Stomach smooth muscle (tissue), 2 donors: Measurements from ENCODE around the gene BAAT.
"Not testable (repeated sequence)": the region's sequence is repeated elsewhere in the genome, so short reads cannot be mapped to it uniquely, and the experiment has no call there.

Experiments used
- H3K27ac ChIP-seq: one replicate; pipeline ENCODE4 v1.7.0; 2013; ENCODE audit warnings: mild to moderate bottlenecking, low read length, inconsistent platforms
- H3K27me3 ChIP-seq, 2 donors: one replicate each; pipeline ENCODE4 v1.7.0; 2013; ENCODE audit warnings: low read length in 2 of 2; ENCODE audit not compliant: insufficient read depth in 2 of 2, control insufficient read depth in 1 of 2
- H3K36me3 ChIP-seq, 2 donors: one replicate each; pipeline ENCODE4 v1.7.0; 2013; ENCODE audit warnings: low read length in 2 of 2; ENCODE audit not compliant: control insufficient read depth in 2 of 2, insufficient read depth in 2 of 2
- H3K4me1 ChIP-seq: one replicate; pipeline ENCODE4 v1.7.0; 2013; ENCODE audit warnings: low read length; ENCODE audit not compliant: control insufficient read depth, insufficient read depth
- H3K4me3 ChIP-seq, 2 donors: one replicate each; pipeline ENCODE4 v1.7.0; 2013; ENCODE audit warnings: low read length in 2 of 2
- H3K9ac ChIP-seq, 2 donors: one replicate each; pipeline ENCODE4 v1.7.0; 2013; ENCODE audit warnings: low read length in 2 of 2, mild to moderate bottlenecking in 1 of 2
- H3K9me3 ChIP-seq, 2 donors: one replicate each; pipeline ENCODE4 v1.7.0; 2013; ENCODE audit warnings: low read length in 2 of 2; ENCODE audit not compliant: control insufficient read depth in 2 of 2
- donor health status: healthy.
- donor health status: Pancreatic carcinoma.

BAAT gene

DNA sequence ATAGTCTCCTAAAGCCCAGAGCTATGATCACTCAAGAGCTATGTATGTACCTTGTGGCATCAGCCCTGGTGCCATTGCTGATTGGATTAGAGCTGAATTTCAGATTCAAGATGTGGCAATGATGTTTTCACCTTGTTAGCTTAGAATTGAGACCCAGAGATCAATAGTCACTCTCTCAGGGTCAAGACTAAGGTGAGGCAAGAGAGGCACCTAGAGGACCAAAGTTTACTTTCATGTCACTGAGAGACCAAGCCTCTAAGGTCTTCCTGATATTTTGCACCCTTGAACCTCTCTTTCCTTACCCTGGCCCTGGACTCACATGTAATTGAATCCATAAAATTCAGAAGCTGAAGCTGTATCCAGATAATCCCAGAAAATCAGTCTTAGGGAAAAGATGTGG, 42.8 kb downstream of the BAAT start:
- Histone ChIP-seq H3K36me3 (no peaks in the 10 kb centered on the region), H3K4me1 (no peaks in the 10 kb centered on the region), H3K27ac (no peak overlapping the region), H3K27me3 (no peaks in the 10 kb centered on the region), H3K4me3 (no peak overlapping the region), H3K9me3 (no peaks in the 10 kb centered on the region), H3K9ac (no peak overlapping the region)

DNA sequence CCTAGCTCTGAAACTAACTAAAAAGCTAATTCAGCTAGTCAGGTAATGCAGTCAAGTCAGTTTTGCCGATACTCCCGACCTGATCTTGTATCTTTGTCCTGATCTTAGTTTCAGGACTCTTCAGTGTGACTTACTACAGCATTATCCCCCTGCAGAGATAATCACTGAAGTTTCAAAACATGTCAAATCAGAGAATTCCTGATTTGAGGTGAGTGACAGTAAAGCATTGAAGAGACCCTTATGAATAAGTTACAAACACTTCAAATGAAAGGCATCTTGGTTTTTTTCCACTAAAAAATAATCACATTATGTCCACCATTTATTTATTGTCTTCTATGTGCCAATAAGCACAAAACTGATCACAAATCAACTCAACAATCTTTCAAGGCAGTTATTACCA, 47.6 kb downstream of the BAAT start:
- H3K9me3 ChIP-seq, result no peaks in the 10 kb centered on the region

DNA sequence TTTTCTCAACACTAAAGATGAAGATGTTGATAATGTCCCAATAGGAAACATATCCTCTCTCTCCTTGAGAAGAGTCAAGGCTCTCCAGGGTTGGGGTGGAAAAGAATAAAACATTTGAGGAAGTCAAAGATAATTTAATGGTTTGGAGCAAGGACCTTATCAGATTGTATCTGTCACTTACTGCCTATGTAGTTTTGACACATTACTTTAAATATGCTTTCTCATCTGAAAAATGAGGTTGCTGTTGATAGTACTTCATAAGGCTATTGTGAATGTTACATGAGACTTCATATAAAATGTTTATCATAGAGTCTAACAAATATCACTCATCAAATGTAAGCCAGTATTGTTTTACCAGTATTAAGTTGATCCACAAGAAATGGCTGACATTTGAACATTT, 48.7 kb downstream of the BAAT start:
- Histone ChIP-seq H3K36me3 (no peaks in the 10 kb centered on the region), H3K9ac (no peak overlapping the region), H3K27ac (no peak overlapping the region), H3K9me3 (no peaks in the 10 kb centered on the region), H3K4me1 (no peaks in the 10 kb centered on the region), H3K27me3 (no peaks in the 10 kb centered on the region), H3K4me3 (no peak overlapping the region)

More for the DNA sequence above, 47.6 kb downstream of the BAAT start:
- H3K27ac ChIP-seq, result no peak overlapping the region
- no peak overlapping the region for H3K4me3 ChIP-seq
- no peaks in the 10 kb centered on the region for H3K36me3 ChIP-seq
- H3K4me1 ChIP-seq, result no peaks in the 10 kb centered on the region
- H3K27me3 ChIP-seq, result no peaks in the 10 kb centered on the region
- no peak overlapping the region for H3K9ac ChIP-seq

DNA sequence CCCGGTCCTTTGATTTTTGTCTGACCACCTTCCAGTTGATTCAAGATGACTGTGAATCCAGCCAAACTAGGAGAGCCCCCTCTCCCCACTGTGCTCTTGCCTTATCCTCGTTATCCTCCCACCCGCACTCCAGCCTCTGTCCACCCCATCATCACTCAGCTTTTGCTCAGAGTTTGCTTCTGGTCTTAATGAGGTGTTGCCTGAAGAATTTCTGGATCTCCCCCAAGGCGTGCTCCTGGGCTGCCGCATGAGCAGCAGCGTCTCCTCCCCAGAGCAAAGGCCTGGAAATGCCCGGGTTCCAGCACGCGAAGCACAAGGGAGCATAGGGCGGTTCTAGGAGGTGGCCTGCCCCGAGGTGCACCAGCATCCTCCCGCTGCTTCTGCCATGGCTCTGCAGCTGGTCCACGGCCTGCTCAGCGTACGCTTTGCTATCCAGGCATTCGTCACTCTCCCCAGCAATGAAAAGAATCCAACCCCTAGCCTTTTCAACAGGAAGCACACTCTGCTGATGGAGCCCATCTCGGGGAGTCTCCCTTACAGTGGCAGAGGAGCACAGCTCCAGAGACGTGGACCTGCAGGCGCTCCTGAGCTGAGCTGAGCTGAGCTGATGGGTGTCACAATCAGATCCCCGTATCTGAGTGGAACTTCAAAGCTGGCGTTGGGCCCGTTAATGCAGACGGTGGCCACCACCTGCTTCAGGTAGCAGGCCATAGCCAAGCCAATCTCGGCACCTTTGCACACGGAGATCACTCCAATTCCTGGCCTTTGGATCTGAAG, 50.7 kb downstream of the BAAT start:
- no peak overlapping the region for H3K4me3 ChIP-seq
- H3K27ac ChIP-seq, result no peak overlapping the region
- H3K36me3 ChIP-seq, result no peaks in the 10 kb centered on the region
- no peaks in the 10 kb centered on the region for H3K9me3 ChIP-seq
- H3K4me1 ChIP-seq, result no peaks in the 10 kb centered on the region
- no peaks in the 10 kb centered on the region for H3K27me3 ChIP-seq
- no peak overlapping the region for H3K9ac ChIP-seq

DNA sequence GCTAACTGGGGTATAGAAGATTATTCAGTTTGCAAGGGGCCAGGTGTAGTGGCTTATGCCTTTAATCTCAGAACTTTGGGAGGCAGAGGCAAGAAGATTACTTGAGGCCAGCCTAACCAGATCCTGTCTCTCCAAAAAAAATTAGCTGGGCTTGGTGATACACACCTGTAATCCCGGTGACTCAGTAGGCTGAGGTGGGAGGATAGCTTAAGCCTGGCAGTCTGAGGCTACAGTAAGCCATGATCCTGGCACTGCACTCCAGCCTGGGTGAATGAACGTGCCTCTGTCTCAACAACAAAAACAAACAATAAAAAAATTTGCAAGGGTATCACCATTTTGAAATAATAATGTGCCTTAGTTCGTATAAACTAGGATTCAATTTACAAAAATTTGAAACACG, 51.3 kb downstream of the BAAT start:
- Histone ChIP-seq H3K4me3 (no peak overlapping the region), H3K9ac (no peak overlapping the region), H3K36me3 (no peaks in the 10 kb centered on the region), H3K4me1 (no peaks in the 10 kb centered on the region), H3K27ac (no peak overlapping the region), H3K9me3 (no peaks in the 10 kb centered on the region), H3K27me3 (no peaks in the 10 kb centered on the region)

DNA sequence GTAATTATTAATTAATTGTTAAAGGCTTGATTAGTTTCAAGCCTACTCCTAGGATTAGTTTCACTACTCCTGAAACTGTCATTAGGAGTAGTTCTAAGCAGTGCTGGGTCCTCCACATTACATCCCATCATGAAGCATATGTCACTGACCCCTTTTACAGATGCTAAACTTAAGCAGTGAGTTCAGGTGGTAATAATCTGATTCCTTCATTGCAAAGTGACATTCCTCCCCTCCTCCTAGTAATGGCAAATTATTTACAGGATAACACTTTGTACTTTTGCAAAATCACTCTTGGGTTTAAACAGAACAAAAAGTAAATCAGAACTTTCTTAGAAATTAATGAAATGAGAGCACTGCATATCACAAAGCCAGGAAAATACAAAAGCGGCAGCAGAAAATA, 52.4 kb downstream of the BAAT start:
- H3K27ac ChIP-seq, result no peak overlapping the region
- no peak overlapping the region for H3K4me3 ChIP-seq
- H3K9ac ChIP-seq, result no peak overlapping the region
- H3K4me1 ChIP-seq, result no peaks in the 10 kb centered on the region
- no peaks in the 10 kb centered on the region for H3K27me3 ChIP-seq
- H3K9me3 ChIP-seq, result no peaks in the 10 kb centered on the region
- H3K36me3 ChIP-seq, result no peaks in the 10 kb centered on the region

DNA sequence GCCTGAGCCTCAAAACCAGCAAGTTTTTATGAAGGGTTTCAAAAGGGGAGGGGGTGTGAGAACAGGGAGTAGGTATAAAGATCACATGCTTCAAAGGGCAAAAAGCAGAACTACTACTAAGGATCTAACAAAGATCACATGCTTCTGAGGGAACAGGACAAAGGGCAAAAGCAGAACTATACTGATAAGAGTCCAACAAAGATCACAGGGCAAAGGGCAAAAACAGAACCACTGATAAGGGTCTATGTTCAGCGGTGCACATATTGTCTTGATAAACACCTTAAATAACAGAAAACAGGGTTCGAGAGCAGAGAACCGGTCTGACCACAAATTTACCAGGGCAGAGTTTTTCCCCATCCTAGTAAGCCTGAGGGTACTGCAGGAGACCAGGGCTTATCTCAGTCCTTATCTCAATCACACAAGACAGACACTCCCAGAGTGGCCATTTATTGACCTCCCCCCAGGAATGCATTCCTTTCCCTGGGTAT, 57.3 kb downstream of the BAAT start:
- not testable (repeated sequence) for H3K27me3 ChIP-seq, H3K36me3 ChIP-seq, H3K27ac ChIP-seq, H3K9ac ChIP-seq, H3K4me1 ChIP-seq, H3K4me3 ChIP-seq, H3K9me3 ChIP-seq

DNA sequence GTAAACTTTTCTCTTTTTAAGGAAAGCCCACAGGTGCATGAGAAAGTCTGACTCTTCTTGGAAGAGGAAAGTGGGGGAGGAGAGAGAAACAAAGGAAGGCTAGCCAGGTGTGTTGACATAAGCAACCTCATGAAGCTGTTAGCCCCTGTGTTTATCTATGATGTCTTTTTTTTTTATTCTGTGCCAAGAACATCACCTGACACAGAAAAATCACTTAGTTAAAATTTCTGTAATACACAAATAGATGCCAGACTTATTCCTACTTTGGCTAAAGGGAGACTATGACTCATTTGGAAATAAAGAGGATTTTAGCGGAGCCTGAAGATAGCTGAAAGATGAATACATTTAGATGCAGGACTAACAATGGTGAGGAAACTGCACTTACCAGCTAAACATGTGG, 58.3 kb downstream of the BAAT start:
- H3K4me1 ChIP-seq, result no peaks in the 10 kb centered on the region
- no peaks in the 10 kb centered on the region for H3K9me3 ChIP-seq
- no peaks in the 10 kb centered on the region for H3K36me3 ChIP-seq
- no peaks in the 10 kb centered on the region for H3K27me3 ChIP-seq
- no peak overlapping the region for H3K27ac ChIP-seq
- H3K9ac ChIP-seq, result no peak overlapping the region
- no peak overlapping the region for H3K4me3 ChIP-seq

DNA sequence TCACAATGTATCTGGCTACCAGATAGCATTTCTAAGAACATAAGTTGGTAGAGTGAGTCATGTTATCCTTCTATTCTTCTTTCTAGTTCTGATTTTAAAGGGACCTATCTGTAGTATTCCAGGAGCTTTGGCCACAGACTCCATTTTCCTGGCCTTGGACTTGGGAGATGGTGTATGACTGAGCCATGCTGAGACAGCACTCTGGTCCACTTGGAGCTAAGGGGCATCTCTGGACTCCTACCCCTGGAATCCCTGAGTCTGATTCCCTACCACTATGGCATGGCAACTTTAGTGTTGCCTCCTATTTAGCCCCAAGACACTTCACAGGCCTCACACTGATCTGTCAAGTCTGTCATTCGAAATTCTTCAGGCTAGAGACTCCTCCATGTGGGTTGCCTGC, 58.8 kb downstream of the BAAT start:
- no peaks in the 10 kb centered on the region for H3K4me1 ChIP-seq
- no peak overlapping the region for H3K27ac ChIP-seq
- H3K9me3 ChIP-seq, result no peaks in the 10 kb centered on the region
- H3K36me3 ChIP-seq, result no peaks in the 10 kb centered on the region
- H3K9ac ChIP-seq, result no peak overlapping the region
- H3K4me3 ChIP-seq, result no peak overlapping the region
- no peaks in the 10 kb centered on the region for H3K27me3 ChIP-seq

DNA sequence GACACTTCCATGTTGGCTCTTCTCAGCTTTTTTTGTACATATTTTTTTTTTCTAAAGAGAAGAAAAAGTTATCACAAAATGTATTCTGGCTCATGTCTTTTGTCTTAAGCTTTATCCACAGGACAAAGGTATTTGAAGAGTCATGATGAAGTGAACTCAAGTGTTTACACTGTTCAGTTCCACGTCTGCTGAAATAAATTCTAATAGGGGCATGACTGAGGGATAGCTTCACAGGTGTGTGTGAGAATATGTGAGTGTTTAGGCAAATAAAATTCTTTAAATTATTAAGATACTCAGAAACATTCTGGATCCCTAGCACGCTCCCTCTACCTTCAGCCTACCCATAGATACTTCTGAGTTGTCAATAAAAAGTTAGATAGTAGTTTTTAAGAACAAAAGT, 59.8 kb downstream of the BAAT start:
- no peak overlapping the region for H3K27ac ChIP-seq
- no peaks in the 10 kb centered on the region for H3K9me3 ChIP-seq
- H3K4me1 ChIP-seq, result no peaks in the 10 kb centered on the region
- H3K36me3 ChIP-seq, result no peaks in the 10 kb centered on the region
- no peak overlapping the region for H3K9ac ChIP-seq
- H3K27me3 ChIP-seq, result no peaks in the 10 kb centered on the region
- no peak overlapping the region for H3K4me3 ChIP-seq

DNA sequence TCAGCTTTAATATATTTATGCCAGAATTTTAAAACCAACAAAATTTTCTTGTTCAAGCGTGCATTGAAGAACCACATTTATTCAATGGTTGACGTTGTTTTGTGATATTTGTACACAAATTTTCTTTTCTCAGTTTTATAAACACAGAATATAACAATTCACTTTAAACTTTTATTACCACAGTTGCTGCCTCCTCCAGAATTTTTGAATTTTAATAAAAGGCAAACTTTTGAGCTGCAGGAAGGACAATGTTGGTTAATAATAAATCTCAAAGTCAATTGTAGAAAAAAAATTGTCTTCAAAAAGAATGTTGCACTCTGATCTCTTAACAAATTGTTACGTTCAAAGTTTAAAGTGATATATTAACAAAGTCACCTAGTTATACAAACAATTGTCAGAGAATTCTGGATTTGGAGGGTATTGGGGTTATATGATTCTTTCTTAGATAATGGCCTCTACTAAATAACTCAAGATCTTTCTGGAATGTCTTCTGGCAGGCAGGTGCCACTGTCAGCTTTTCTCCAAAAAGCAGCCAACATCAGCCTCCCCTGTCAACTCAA, 60.5 kb downstream of the BAAT start:
- H3K4me3 ChIP-seq, result no peak overlapping the region
- H3K27ac ChIP-seq, result no peak overlapping the region
- no peaks in the 10 kb centered on the region for H3K27me3 ChIP-seq
- no peak overlapping the region for H3K9ac ChIP-seq
- no peaks in the 10 kb centered on the region for H3K4me1 ChIP-seq
- no peaks in the 10 kb centered on the region for H3K9me3 ChIP-seq
- no peaks in the 10 kb centered on the region for H3K36me3 ChIP-seq
